Vein endothelial cell (primary cell): ENCODE measurements around the gene PTPN7. TPM values are rescaled to one million over a fixed set of nuclear protein-coding genes. Genes with fewer than 3 reads are reported as not detected.

Source experiments
- total RNA-seq: library from RNA; depleted of rRNA; stranded (reverse); fragments of >200 nt; gene quantifications from 2 replicates; pipeline ENCODE4 v1.2.3, GENCODE V29; 2012

Gene PTPN7
- total RNA-seq, result 0.76 TPM in 1 of 2 replicates, not detected in the other

GRCh38 chr1:202160377-202160940, at the start of gene PTPN7:
PTPN7 (minus strand) TSS chr1:202160602; CDS start chr1:202159402, 1,200 bp downstream.

GRCh38 chr1:202193614-202194327, 33.4 kb upstream of the PTPN7 start, which contains the start of gene LGR6:
LGR6 (plus strand) TSS chr1:202193799; CDS start chr1:202193990, 191 bp downstream.

GRCh38 chr1:202144402-202145067, 15.9 kb downstream of the PTPN7 start, which contains the start of gene ARL8A:
ARL8A (minus strand) TSS chr1:202144737; CDS start chr1:202144572, 165 bp downstream.

DNA sequence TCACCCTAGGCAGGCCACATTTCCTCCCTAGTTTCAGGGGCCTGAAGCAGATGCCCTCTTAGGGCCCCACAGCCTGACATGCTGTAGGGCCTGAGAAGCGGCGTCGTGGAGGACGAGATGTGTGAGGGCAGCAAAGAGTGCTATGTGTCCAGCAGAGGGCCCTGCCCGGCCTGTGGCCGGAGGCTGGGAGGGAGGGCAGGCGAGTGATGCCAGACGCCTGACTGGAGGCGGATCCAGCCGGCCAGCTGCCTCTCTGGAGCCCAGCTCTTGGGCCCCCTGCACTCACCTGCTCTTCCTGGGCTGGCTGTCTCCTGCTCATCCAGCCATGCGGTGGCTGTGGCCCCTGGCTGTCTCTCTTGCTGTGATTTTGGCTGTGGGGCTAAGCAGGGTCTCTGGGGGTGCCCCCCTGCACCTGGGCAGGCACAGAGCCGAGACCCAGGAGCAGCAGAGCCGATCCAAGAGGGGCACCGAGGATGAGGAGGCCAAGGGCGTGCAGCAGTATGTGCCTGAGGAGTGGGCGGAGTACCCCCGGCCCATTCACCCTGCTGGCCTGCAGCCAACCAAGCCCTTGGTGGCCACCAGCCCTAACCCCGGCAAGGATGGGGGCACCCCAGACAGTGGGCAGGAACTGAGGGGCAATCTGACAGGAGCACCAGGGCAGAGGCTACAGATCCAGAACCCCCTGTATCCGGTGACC, 37.6 kb downstream of the PTPN7 start, which contains the start of gene GPR37L1:
Gene GPR37L1 (plus strand): TSS at position 279 of the 697 bp plus-strand sequence. CDS start 47 bp downstream, at position 326.

Other genes starting within 250 kb of the PTPN7 start
- under 0.01 and 0.10 TPM in 2 replicates for gene LMOD1, start 214.1 kb downstream of the PTPN7 start, total RNA-seq
- 49.6 and 66.3 TPM in 2 replicates for gene TIMM17A, start 205.1 kb downstream of the PTPN7 start, total RNA-seq
- gene RNPEP, start 178.0 kb downstream of the PTPN7 start, total RNA-seq, result 63.6 and 76.4 TPM in 2 replicates
- gene ELF3, start 150.0 kb downstream of the PTPN7 start, total RNA-seq, result 0.10 and 0.65 TPM in 2 replicates
- not detected in 2 replicates for gene GPR37L1, start 37.7 kb downstream of the PTPN7 start, total RNA-seq
- gene ARL8A, start 15.9 kb downstream of the PTPN7 start, total RNA-seq, result 32.0 and 39.6 TPM in 2 replicates
- gene LGR6, start 33.2 kb upstream of the PTPN7 start, total RNA-seq, result under 0.01 TPM in 1 of 2 replicates, not detected in the other
- gene UBE2T, start 181.3 kb upstream of the PTPN7 start, total RNA-seq, result 18.9 and 29.5 TPM in 2 replicates
- 8.2 and 13.2 TPM in 2 replicates for gene PPP1R12B, start 188.1 kb upstream of the PTPN7 start, total RNA-seq